ENCODE results near the gene HELQ. TPM values are rescaled to one million over a fixed set of nuclear protein-coding genes. Genes with fewer than 3 reads are reported as not detected.

HELQ gene
- polyA plus RNA-seq, 1 donor from 2014 or later = 18.0 TPM

DNA sequence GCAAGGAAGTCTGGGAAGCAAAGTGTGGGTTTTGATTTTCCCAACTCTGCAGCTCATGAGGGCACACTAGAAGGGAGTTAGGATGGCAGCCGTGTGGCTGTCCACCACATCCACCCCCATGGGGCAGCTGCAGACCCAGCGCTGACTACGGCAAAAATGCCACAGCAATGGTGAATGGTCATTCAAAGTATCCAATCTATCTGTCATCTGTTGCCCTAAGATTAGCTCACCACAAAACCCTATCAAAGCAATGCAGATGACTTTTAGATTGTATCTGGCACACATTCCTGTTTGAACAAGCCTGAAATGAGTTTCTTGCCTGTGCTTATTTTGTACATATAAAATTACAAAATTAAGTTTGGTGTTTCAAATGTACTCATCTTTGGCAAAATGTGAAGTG, 91.3 kb downstream of the HELQ start:
- Histone ChIP-seq H3F3A (ENCODE audit: insufficient read depth, low read length, poor library complexity, severe bottlenecking) (no peaks in the 10 kb centered on the region), H3K9me2 (ENCODE audit: insufficient read depth, low read length) (no peaks in the 10 kb centered on the region), H3K4me3 (ENCODE audit: low read length) (no peak overlapping the region), H4K20me1 (ENCODE audit: insufficient read depth) (no peaks in the 10 kb centered on the region), H3K9me3 (ENCODE audit: low read length) (no peaks in the 10 kb centered on the region), H2AFZ (ENCODE audit: low read depth, low read length) (no peak overlapping the region), H3K4me2 (ENCODE audit: low read length) (no peak overlapping the region), H3K27ac (ENCODE audit: low read length) (no peak overlapping the region), H3K79me2 (replicated peaks; ENCODE audit: insufficient read depth, low read length) (no peaks in the 10 kb centered on the region), H3K27me3 (ENCODE audit: insufficient read depth, low read depth, low read length) (no peaks in the 10 kb centered on the region), H3K36me3 (ENCODE audit: insufficient read depth, low read length) (no peaks in the 10 kb centered on the region), H3K9ac (ENCODE audit: low read length) (no peak overlapping the region)
- TF ChIP-seq, protein P1, sequence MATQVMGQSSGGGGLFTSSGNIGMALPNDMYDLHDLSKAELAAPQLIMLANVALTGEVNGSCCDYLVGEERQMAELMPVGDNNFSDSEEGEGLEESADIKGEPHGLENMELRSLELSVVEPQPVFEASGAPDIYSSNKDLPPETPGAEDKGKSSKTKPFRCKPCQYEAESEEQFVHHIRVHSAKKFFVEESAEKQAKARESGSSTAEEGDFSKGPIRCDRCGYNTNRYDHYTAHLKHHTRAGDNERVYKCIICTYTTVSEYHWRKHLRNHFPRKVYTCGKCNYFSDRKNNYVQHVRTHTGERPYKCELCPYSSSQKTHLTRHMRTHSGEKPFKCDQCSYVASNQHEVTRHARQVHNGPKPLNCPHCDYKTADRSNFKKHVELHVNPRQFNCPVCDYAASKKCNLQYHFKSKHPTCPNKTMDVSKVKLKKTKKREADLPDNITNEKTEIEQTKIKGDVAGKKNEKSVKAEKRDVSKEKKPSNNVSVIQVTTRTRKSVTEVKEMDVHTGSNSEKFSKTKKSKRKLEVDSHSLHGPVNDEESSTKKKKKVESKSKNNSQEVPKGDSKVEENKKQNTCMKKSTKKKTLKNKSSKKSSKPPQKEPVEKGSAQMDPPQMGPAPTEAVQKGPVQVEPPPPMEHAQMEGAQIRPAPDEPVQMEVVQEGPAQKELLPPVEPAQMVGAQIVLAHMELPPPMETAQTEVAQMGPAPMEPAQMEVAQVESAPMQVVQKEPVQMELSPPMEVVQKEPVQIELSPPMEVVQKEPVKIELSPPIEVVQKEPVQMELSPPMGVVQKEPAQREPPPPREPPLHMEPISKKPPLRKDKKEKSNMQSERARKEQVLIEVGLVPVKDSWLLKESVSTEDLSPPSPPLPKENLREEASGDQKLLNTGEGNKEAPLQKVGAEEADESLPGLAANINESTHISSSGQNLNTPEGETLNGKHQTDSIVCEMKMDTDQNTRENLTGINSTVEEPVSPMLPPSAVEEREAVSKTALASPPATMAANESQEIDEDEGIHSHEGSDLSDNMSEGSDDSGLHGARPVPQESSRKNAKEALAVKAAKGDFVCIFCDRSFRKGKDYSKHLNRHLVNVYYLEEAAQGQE (IDR thresholded peaks at IDR 0.05; ENCODE audit: borderline replicate concordance) = no peak
- no peak for TF ChIP-seq POLR2AphosphoS5 (IDR thresholded peaks at IDR 0.05)
- no peak for TF ChIP-seq MXI1 (conservative IDR thresholded peaks at IDR 0.05; ENCODE audit: poor library complexity, severe bottlenecking)
- no peak for TF ChIP-seq SMC3 (conservative IDR thresholded peaks at IDR 0.05; ENCODE audit: poor library complexity)
- TF ChIP-seq TAF1 (IDR thresholded peaks at IDR 0.05; ENCODE audit: low read depth) = no peak
- TF ChIP-seq EZH2 (IDR thresholded peaks at IDR 0.05; ENCODE audit: borderline replicate concordance, insufficient read depth, low read length, poor library complexity, severe bottlenecking) = no peak
- TF ChIP-seq, protein P2, sequence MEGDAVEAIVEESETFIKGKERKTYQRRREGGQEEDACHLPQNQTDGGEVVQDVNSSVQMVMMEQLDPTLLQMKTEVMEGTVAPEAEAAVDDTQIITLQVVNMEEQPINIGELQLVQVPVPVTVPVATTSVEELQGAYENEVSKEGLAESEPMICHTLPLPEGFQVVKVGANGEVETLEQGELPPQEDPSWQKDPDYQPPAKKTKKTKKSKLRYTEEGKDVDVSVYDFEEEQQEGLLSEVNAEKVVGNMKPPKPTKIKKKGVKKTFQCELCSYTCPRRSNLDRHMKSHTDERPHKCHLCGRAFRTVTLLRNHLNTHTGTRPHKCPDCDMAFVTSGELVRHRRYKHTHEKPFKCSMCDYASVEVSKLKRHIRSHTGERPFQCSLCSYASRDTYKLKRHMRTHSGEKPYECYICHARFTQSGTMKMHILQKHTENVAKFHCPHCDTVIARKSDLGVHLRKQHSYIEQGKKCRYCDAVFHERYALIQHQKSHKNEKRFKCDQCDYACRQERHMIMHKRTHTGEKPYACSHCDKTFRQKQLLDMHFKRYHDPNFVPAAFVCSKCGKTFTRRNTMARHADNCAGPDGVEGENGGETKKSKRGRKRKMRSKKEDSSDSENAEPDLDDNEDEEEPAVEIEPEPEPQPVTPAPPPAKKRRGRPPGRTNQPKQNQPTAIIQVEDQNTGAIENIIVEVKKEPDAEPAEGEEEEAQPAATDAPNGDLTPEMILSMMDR (IDR thresholded peaks at IDR 0.05; ENCODE audit: poor library complexity, severe bottlenecking) = no peak
- no peak for TF ChIP-seq EP300 (conservative IDR thresholded peaks at IDR 0.05; ENCODE audit: poor library complexity, severe bottlenecking)
- TF ChIP-seq RAD21 (conservative IDR thresholded peaks at IDR 0.05) = no peak

DNA sequence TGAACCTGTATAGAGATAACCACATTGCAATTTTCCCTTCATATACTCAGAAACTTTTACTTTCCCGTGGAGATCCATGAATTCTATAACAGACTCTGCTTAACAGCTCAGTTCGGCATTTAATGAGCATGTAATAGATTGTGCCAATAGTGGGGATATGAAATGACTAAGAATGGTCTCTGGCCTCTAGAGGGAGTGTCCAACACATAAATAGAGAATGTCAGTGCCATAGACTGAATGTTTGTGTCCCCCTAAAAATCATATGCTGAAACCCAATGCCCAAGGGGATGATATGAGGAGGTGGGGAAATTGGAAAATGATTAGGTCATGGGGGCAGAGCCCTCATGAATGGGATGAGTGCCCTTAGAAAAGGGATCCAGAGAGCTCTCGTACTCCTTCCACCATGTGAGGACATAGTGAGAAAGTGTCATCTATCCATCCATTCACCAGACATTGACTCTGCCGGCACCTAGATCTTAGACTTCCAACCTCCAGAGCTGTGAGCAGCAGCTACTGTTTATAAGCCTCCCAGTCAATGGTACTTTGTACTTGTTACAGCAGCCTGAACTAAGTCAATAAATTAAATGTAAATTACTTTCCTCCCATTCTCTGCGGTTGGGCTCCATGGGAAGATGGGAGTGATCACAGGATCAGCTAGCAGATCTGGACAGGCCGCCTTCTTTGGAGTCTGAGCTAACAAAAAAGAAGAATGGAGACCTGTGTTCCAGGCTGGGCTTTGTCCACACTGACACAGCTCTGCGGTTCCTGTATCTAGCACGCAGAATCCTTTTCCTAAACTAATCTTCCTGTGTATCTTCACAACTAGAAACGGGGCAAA, 92.9 kb downstream of the HELQ start:
- H3K79me2 ChIP-seq (replicated peaks; ENCODE audit: insufficient read depth, low read length) = no peaks in the 10 kb centered on the region
- no peaks in the 10 kb centered on the region for H3K36me3 ChIP-seq (ENCODE audit: insufficient read depth, low read length)
- H3K9me3 ChIP-seq (ENCODE audit: low read length) = no peaks in the 10 kb centered on the region
- H3K9ac ChIP-seq (ENCODE audit: low read length) = no peak overlapping the region
- H3K4me2 ChIP-seq (ENCODE audit: low read length) = no peak overlapping the region
- no peak overlapping the region for H3K27ac ChIP-seq (ENCODE audit: low read length)
- H3K27me3 ChIP-seq (ENCODE audit: insufficient read depth, low read depth, low read length) = no peaks in the 10 kb centered on the region
- no peak for TF ChIP-seq MXI1 (conservative IDR thresholded peaks at IDR 0.05; ENCODE audit: poor library complexity, severe bottlenecking)
- TF ChIP-seq SMC3 (conservative IDR thresholded peaks at IDR 0.05; ENCODE audit: poor library complexity) = no peak
- no peak for TF ChIP-seq POLR2AphosphoS5 (IDR thresholded peaks at IDR 0.05)
- no peak for TF ChIP-seq EZH2 (IDR thresholded peaks at IDR 0.05; ENCODE audit: borderline replicate concordance, insufficient read depth, low read length, poor library complexity, severe bottlenecking)
- no peak for TF ChIP-seq TAF1 (IDR thresholded peaks at IDR 0.05; ENCODE audit: low read depth)
- no peak for TF ChIP-seq EP300 (conservative IDR thresholded peaks at IDR 0.05; ENCODE audit: poor library complexity, severe bottlenecking)
- TF ChIP-seq, protein P1 (IDR thresholded peaks at IDR 0.05; ENCODE audit: borderline replicate concordance) = no peak
- TF ChIP-seq RAD21 (conservative IDR thresholded peaks at IDR 0.05) = no peak
- TF ChIP-seq, protein P2 (IDR thresholded peaks at IDR 0.05; ENCODE audit: poor library complexity, severe bottlenecking) = no peak
- no peak overlapping the region for H2AFZ ChIP-seq (ENCODE audit: low read depth, low read length)
- H3K4me3 ChIP-seq (ENCODE audit: low read length) = no peak overlapping the region
- H4K20me1 ChIP-seq (ENCODE audit: insufficient read depth) = no peaks in the 10 kb centered on the region
- no peaks in the 10 kb centered on the region for H3K9me2 ChIP-seq (ENCODE audit: insufficient read depth, low read length)
- no peaks in the 10 kb centered on the region for H3F3A ChIP-seq (ENCODE audit: insufficient read depth, low read length, poor library complexity, severe bottlenecking)
